KMS-11 (cell line): ENCODE results near the gene CARM1.
"Not testable (repeated sequence)": the region's sequence is repeated elsewhere in the genome, so short reads cannot be mapped to it uniquely, and the experiment has no call there.

Experiments
- H2AFZ ChIP-seq: fragments of 200-600 bp; sonication (generic); 2 replicates; pipeline ENCODE4 v1.6.1; 2016; ENCODE audit warnings: antibody characterized with exemption, mixed run types, low read depth
- H3K27ac ChIP-seq: fragments of 200-600 bp; sonication (generic); 2 replicates; pipeline ENCODE4 v1.6.1; 2016; ENCODE audit warnings: mild to moderate bottlenecking, mixed run types
- H3K27me3 ChIP-seq: fragments of 200-600 bp; sonication (generic); 2 replicates; pipeline ENCODE4 v1.6.1; 2017; ENCODE audit warnings: mild to moderate bottlenecking, low read depth, mixed run types, moderate library complexity; ENCODE audit not compliant: insufficient read depth
- H3K36me3 ChIP-seq: fragments of 200-600 bp; sonication (generic); 2 replicates; pipeline ENCODE4 v1.6.1; 2017; ENCODE audit warnings: mild to moderate bottlenecking, mixed run types; ENCODE audit not compliant: insufficient read depth
- H3K4me1 ChIP-seq: fragments of 200-600 bp; sonication (generic); 2 replicates; pipeline ENCODE4 v1.6.1; 2016; ENCODE audit warnings: mild to moderate bottlenecking, low read depth, mixed run types; ENCODE audit not compliant: poor library complexity, severe bottlenecking
- H3K4me2 ChIP-seq: fragments of 200-600 bp; sonication (generic); 2 replicates; pipeline ENCODE4 v1.7.0; 2016; ENCODE audit warnings: mild to moderate bottlenecking, mixed run types
- H3K4me3 ChIP-seq: fragments of 200-600 bp; sonication (generic); IDR thresholded peaks from 2 replicates; pipeline ENCODE4 v1.6.1; 2017; ENCODE audit warnings: low read depth, low read length, mixed read lengths; ENCODE audit not compliant: insufficient read depth
- H3K79me2 ChIP-seq: fragments of 200-600 bp; sonication (generic); 2 replicates; pipeline ENCODE4 v1.6.1; 2016; ENCODE audit warnings: low read depth, mixed run types; ENCODE audit not compliant: insufficient read depth
- H3K9ac ChIP-seq: fragments of 200-600 bp; sonication (generic); 2 replicates; pipeline ENCODE4 v1.6.1; 2016; ENCODE audit warnings: mild to moderate bottlenecking, mixed run types
- H4K20me1 ChIP-seq: fragments of 200-600 bp; sonication (generic); 2 replicates; pipeline ENCODE4 v1.6.1; 2016; ENCODE audit warnings: mild to moderate bottlenecking, mixed run types; ENCODE audit not compliant: insufficient read depth
- TF ChIP-seq, protein P1 (sequence below): fragments of 200-600 bp; sonication (generic); conservative IDR thresholded peaks from 2 replicates; pipeline ENCODE4 v1.6.1; 2017; ENCODE audit warnings: low read depth, mild to moderate bottlenecking, antibody characterized with exemption, low read length, moderate library complexity, mixed read lengths

Gene CARM1

DNA sequence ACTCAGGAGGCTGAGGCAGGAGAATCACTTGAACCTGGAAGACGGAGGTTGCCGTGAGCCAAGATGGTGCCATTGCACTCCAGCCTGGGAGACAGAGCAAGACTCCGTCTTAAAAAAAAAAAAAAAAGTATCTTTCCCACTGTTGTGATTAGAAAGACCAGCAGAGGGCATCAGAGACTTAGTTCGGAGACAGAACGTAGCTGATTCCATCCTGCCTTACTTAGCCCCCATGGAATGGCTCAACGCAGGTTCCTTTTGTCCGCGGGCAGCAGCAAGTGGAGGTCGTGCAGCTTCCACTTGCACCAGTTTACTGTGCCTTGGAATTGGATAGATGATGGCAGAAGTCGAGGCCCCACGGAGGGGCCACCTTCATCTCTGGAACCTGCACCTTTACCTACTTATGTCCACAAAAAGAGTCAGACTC, 65.3 kb downstream of the CARM1 start:
- peaks cover 13% of the 10 kb centered on the region; the same call in 1 of the 2 replicates for H3K79me2 ChIP-seq
- TF ChIP-seq, protein P1, sequence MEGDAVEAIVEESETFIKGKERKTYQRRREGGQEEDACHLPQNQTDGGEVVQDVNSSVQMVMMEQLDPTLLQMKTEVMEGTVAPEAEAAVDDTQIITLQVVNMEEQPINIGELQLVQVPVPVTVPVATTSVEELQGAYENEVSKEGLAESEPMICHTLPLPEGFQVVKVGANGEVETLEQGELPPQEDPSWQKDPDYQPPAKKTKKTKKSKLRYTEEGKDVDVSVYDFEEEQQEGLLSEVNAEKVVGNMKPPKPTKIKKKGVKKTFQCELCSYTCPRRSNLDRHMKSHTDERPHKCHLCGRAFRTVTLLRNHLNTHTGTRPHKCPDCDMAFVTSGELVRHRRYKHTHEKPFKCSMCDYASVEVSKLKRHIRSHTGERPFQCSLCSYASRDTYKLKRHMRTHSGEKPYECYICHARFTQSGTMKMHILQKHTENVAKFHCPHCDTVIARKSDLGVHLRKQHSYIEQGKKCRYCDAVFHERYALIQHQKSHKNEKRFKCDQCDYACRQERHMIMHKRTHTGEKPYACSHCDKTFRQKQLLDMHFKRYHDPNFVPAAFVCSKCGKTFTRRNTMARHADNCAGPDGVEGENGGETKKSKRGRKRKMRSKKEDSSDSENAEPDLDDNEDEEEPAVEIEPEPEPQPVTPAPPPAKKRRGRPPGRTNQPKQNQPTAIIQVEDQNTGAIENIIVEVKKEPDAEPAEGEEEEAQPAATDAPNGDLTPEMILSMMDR, result peak; percentile 71
- no peak overlapping the region for H3K27ac ChIP-seq
- no peak overlapping the region for H3K9ac ChIP-seq
- H3K27me3 ChIP-seq, result no peaks in the 10 kb centered on the region
- peak overlapping the region; percentile 72 for H3K4me2 ChIP-seq
- no peak overlapping the region for H2AFZ ChIP-seq
- no peaks in the 10 kb centered on the region for H3K36me3 ChIP-seq
- no peaks in the 10 kb centered on the region for H4K20me1 ChIP-seq
- H3K4me1 ChIP-seq, result peaks cover 57% of the 10 kb centered on the region
- no peak overlapping the region for H3K4me3 ChIP-seq

DNA sequence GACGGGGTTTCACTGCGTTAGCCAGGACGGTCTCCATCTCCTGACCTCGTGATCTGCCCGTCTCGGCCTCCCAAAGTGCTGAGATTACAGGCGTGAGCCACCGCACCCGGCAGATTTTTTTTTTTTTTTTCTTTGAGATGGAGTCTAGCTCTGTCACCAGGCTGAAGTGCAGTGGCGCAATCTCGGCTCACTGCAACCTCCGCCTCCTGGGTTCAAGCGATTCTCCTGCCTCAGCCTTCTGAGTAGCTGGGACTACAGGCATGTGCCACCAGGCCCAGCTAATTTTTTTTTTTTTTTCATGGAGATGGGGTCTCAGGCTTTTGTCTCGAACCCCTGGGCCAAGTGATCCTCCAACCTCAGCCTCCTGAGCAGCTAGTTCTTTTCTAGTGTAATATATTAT, 70.3 kb downstream of the CARM1 start:
- not testable (repeated sequence) for H3K27ac ChIP-seq, H3K36me3 ChIP-seq, H3K4me2 ChIP-seq, H4K20me1 ChIP-seq, H2AFZ ChIP-seq, H3K4me3 ChIP-seq, H3K9ac ChIP-seq, H3K79me2 ChIP-seq, H3K27me3 ChIP-seq
- peaks cover 61% of the 10 kb centered on the region for H3K4me1 ChIP-seq

DNA sequence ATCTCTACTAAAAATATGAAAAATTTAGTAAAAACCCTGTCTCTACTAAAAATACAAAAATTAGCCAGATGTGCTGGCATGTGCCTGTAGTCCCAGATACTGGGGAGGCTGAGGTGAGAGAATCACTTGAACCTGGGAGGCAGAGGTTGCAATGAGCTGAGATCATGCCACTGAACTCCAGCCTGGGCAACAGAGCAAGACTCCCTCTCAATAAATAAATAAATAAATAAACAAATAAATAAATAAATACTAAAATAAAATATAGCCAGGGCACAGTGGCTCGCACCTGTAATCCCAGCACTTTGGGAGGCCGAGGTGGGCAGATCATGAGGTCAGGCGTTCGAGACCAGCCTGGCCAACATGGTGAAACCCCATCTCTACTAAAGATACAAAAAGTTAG, 72.1 kb downstream of the CARM1 start:
- H4K20me1 ChIP-seq, H3K9ac ChIP-seq, H3K4me2 ChIP-seq, H3K27me3 ChIP-seq, H3K36me3 ChIP-seq, H3K4me3 ChIP-seq, H3K27ac ChIP-seq, H3K79me2 ChIP-seq, H2AFZ ChIP-seq: not testable (repeated sequence)
- peaks cover 45% of the 10 kb centered on the region for H3K4me1 ChIP-seq

DNA sequence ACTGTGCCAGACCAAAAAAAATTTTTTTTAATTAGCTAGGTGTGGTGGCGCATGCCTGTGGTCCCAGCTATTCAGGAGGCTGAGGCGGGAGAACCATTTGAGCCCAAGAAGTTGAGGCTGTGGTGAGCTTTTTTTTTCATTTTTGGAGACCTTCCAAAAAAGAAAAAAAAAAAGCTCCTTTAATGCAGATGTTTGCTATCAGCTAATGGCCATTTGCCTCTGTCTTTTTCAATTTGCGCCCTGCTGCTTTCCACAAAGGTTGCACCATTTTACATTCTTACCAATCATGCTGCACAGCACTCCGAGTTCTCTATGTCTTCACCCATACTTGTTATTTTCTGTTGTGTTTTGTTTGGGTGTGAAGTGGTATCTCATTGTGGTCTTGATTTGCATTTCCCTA, 73.9 kb downstream of the CARM1 start:
- H2AFZ ChIP-seq, result no peak overlapping the region
- no peak overlapping the region for H3K9ac ChIP-seq
- H3K4me2 ChIP-seq, result no peak overlapping the region
- no peaks in the 10 kb centered on the region for H4K20me1 ChIP-seq
- peaks cover 26% of the 10 kb centered on the region for H3K4me1 ChIP-seq
- H3K27me3 ChIP-seq, result no peaks in the 10 kb centered on the region
- no peak overlapping the region for H3K27ac ChIP-seq
- TF ChIP-seq, protein P1, result no peak
- H3K79me2 ChIP-seq, result no peaks in the 10 kb centered on the region
- no peaks in the 10 kb centered on the region for H3K36me3 ChIP-seq
- no peak overlapping the region for H3K4me3 ChIP-seq

DNA sequence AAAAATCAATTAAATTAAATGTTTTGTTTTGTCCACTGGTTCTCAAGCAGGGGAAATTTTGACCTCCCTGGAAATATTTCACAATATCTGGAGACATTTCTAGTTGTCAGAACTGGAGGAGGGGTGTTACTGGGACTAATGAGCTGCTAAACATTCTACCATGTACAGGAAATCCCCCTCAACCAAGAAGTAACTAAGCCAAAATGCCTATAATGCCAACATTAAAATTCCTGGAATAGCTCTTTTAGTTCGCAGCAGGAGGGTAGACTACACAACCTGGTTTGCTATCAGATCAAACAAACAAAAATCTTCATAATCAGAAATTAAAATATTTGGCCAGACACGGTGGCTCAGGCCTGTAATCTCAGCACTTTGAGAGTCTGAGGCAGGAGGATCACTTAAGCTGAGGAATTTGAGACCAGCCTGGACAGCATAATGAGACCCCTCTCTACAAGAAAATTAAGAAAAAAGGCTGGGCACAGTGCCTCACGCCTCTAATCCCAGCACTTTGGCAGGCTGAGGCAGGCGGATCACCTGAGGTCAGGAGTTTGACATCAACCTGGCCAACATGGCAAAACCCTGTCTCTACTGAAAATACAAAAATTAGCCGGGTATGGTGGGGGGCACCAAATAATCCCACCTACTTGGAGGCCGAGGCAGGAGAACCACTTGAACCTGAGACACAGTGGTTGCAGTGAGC, 75.8 kb downstream of the CARM1 start:
- no peaks in the 10 kb centered on the region for H4K20me1 ChIP-seq
- H3K27ac ChIP-seq, result no peak overlapping the region
- no peaks in the 10 kb centered on the region for H3K36me3 ChIP-seq
- peaks cover 8% of the 10 kb centered on the region for H3K4me1 ChIP-seq
- no peak overlapping the region for H3K4me3 ChIP-seq
- no peak overlapping the region for H3K4me2 ChIP-seq
- H3K79me2 ChIP-seq, result no peaks in the 10 kb centered on the region
- H2AFZ ChIP-seq, result no peak overlapping the region
- H3K9ac ChIP-seq, result no peak overlapping the region
- no peaks in the 10 kb centered on the region for H3K27me3 ChIP-seq
- TF ChIP-seq, protein P1, result no peak
